ENCODE results near the gene SMCO4.

- TF ChIP-seq CTCF (conservative IDR thresholded peaks at IDR 0.05; ENCODE audit: low read depth in 2 of 2) (no peak), ZNF114 (CRISPR knock-in tag; IDR thresholded peaks at IDR 0.05) (no peak), ZNF331 (CRISPR knock-in tag; IDR thresholded peaks at IDR 0.05; ENCODE audit: low read depth) (no peak), POLR2AphosphoS5 (IDR thresholded peaks at IDR 0.05; ENCODE audit: low read depth) (no peak), EZH2 (IDR thresholded peaks at IDR 0.05; ENCODE audit: low read depth, unreplicated experiment) (no peak)
Observed at GRCh38 chr11:93587858-93588581, 44.8 kb upstream of the SMCO4 start.

Measured in GM23338 (cell line).